ENCODE results near the gene CD99.

GRCh38 chrX:2741386-2741785 is 50.3 kb downstream of the CD99 start:
- TF ChIP-seq, protein P1, sequence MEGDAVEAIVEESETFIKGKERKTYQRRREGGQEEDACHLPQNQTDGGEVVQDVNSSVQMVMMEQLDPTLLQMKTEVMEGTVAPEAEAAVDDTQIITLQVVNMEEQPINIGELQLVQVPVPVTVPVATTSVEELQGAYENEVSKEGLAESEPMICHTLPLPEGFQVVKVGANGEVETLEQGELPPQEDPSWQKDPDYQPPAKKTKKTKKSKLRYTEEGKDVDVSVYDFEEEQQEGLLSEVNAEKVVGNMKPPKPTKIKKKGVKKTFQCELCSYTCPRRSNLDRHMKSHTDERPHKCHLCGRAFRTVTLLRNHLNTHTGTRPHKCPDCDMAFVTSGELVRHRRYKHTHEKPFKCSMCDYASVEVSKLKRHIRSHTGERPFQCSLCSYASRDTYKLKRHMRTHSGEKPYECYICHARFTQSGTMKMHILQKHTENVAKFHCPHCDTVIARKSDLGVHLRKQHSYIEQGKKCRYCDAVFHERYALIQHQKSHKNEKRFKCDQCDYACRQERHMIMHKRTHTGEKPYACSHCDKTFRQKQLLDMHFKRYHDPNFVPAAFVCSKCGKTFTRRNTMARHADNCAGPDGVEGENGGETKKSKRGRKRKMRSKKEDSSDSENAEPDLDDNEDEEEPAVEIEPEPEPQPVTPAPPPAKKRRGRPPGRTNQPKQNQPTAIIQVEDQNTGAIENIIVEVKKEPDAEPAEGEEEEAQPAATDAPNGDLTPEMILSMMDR (IDR thresholded peaks at IDR 0.05; ENCODE audit: poor library complexity), result no peak
- no peak for TF ChIP-seq EZH2 (IDR thresholded peaks at IDR 0.05; ENCODE audit: borderline replicate concordance)
